ENCODE measurements around the gene CACNA1F. TPM values are rescaled to one million over a fixed set of nuclear protein-coding genes. Genes with fewer than 3 reads are reported as not detected.

CACNA1F gene
- total and polyA plus RNA-seq, 9 of the 15 experiments (the other 6 are each of a cell fraction or from before 2014, with no cell fraction given): under 0.01 to 0.41 (median 0.03) TPM; not detected in 3

- TF ChIP-seq ZBTB40 (IDR thresholded peaks at IDR 0.05) (no peak), ZBTB40 (CRISPR knock-in tag; IDR thresholded peaks at IDR 0.05) (no peak), ZBTB7A (IDR thresholded peaks at IDR 0.05; ENCODE audit: borderline replicate concordance, control insufficient read depth, low read depth, low read length) (peak; percentile 79; the same call in 1 of the 2 replicates), POLR2AphosphoS5 (IDR thresholded peaks at IDR 0.05; ENCODE audit: control insufficient read depth, insufficient read depth, low read depth, low read length) (peak; percentile 54; the same call in 1 of the 2 replicates), SIX5 (IDR thresholded peaks at IDR 0.05; ENCODE audit: borderline replicate concordance in 1 of 2, insufficient read depth in 1 of 2, low read depth in 1 of 2, low read length in 2 of 2) (peak in 1 of 2 experiments; percentile 33; a peak in 1 of 4 replicates), OTX1 (CRISPR knock-in tag; IDR thresholded peaks at IDR 0.05) (no peak), SMAD2 (IDR thresholded peaks at IDR 0.05; ENCODE audit: low read depth, low read length) (no peak), THRAP3 (IDR thresholded peaks at IDR 0.05; ENCODE audit: borderline replicate concordance) (no peak), CHD2 (IDR thresholded peaks at IDR 0.05; ENCODE audit: low read depth, low read length) (0 out of 2 replicates have a peak, but pooled peaks have one; percentile 41), BHLHE40 (IDR thresholded peaks at IDR 0.05; ENCODE audit: low read length) (peak; percentile 82), ZNF354B (CRISPR knock-in tag; IDR thresholded peaks at IDR 0.05) (no peak), FOS (IDR thresholded peaks at IDR 0.05; ENCODE audit: extremely low read depth, insufficient read length) (no peak), DIDO1 (tag; IDR thresholded peaks at IDR 0.05; ENCODE audit: low read depth) (no peak), NCOA2 (IDR thresholded peaks at IDR 0.05; ENCODE audit: partially characterized antibody in 2 of 2) (no peak), SP2 (IDR thresholded peaks at IDR 0.05; ENCODE audit: extremely low read depth, low read depth, low read length, poor library complexity, severe bottlenecking) (no peak), THAP7 (CRISPR knock-in tag; IDR thresholded peaks at IDR 0.05) (no peak), ZNF134 (CRISPR knock-in tag; conservative IDR thresholded peaks at IDR 0.05) (no peak), ZFX (CRISPR knock-in tag; IDR thresholded peaks at IDR 0.05) (no peak), ZKSCAN1 (IDR thresholded peaks at IDR 0.05; ENCODE audit: low read depth, low read length) (no peak)
Measured at GRCh38 chrX:49186125-49187027, 46.8 kb downstream of the CACNA1F start, which contains the start of gene PRICKLE3 (continued).
